Measurements from ENCODE around the gene ARHGAP26. TPM values are rescaled to one million over a fixed set of nuclear protein-coding genes. Genes with fewer than 3 reads are reported as not detected.
"Not testable (repeated sequence)": the region's sequence is repeated elsewhere in the genome, so short reads cannot be mapped to it uniquely, and the experiment has no call there.

ARHGAP26 gene
- total RNA-seq, 1 experiment from 2014 or later, result 5.5 TPM

GRCh38 chr5:143114481-143114880 lies 344.3 kb downstream of the ARHGAP26 start:
- DNase-seq (ENCODE audit: low read depth), result no peak

- no peak for DNase-seq (ENCODE audit: low read depth)
Observed at GRCh38 chr5:143115381-143115780, 345.2 kb downstream of the ARHGAP26 start.

- DNase-seq (ENCODE audit: low read depth), result no peak
Observed at GRCh38 chr5:143116814-143117213, 346.6 kb downstream of the ARHGAP26 start.

GRCh38 chr5:143117821-143118220 lies 347.6 kb downstream of the ARHGAP26 start:
- DNase-seq (ENCODE audit: low read depth), result no peak

GRCh38 chr5:143118222-143118621 lies 348.0 kb downstream of the ARHGAP26 start:
- DNase-seq (ENCODE audit: low read depth), result no peak

- DNase-seq (ENCODE audit: low read depth), result not testable (repeated sequence)
Observed at GRCh38 chr5:143118818-143119217, 348.6 kb downstream of the ARHGAP26 start.

- DNase-seq (ENCODE audit: low read depth), result no peak
Observed at GRCh38 chr5:143119291-143119769, 349.2 kb downstream of the ARHGAP26 start.

- DNase-seq (ENCODE audit: low read depth), result no peak
Observed at GRCh38 chr5:143119881-143120341, 349.7 kb downstream of the ARHGAP26 start.

GRCh38 chr5:143120460-143121134 lies 350.4 kb downstream of the ARHGAP26 start:
- DNase-seq (ENCODE audit: low read depth), result no peak

GRCh38 chr5:143121135-143121475 lies 350.9 kb downstream of the ARHGAP26 start:
- DNase-seq (ENCODE audit: low read depth), result no peak

GRCh38 chr5:143124593-143124992 lies 354.4 kb downstream of the ARHGAP26 start:
- DNase-seq (ENCODE audit: low read depth), result peak; percentile 62

GRCh38 chr5:143126174-143127019 lies 356.2 kb downstream of the ARHGAP26 start:
- peak; percentile 51 for DNase-seq (ENCODE audit: low read depth)

GRCh38 chr5:143128412-143129071 lies 358.4 kb downstream of the ARHGAP26 start:
- DNase-seq (ENCODE audit: low read depth), result no peak

GRCh38 chr5:143129203-143129602 lies 359.0 kb downstream of the ARHGAP26 start:
- no peak for DNase-seq (ENCODE audit: low read depth)

GRCh38 chr5:143129910-143130612 lies 359.9 kb downstream of the ARHGAP26 start:
- no peak for DNase-seq (ENCODE audit: low read depth)

- no peak for DNase-seq (ENCODE audit: low read depth)
Observed at GRCh38 chr5:143130613-143131305, 360.6 kb downstream of the ARHGAP26 start.

GRCh38 chr5:143131972-143132371 lies 361.8 kb downstream of the ARHGAP26 start:
- DNase-seq (ENCODE audit: low read depth), result no peak

GRCh38 chr5:143132739-143133138 lies 362.6 kb downstream of the ARHGAP26 start:
- DNase-seq (ENCODE audit: low read depth), result no peak

- DNase-seq (ENCODE audit: low read depth), result no peak
Observed at GRCh38 chr5:143133721-143134120, 363.5 kb downstream of the ARHGAP26 start.

GRCh38 chr5:143134269-143134668 lies 364.1 kb downstream of the ARHGAP26 start:
- peak; percentile 60 for DNase-seq (ENCODE audit: low read depth)

GRCh38 chr5:143134900-143135299 lies 364.7 kb downstream of the ARHGAP26 start:
- peak; percentile 42 for DNase-seq (ENCODE audit: low read depth)
